ES-I3 (cell line): ENCODE results near the gene SLC35F2.

Experiments used
- H3K36me3 ChIP-seq: 2 replicates; pipeline ENCODE4 v1.6.1; 2013; ENCODE audit warnings: mild to moderate bottlenecking, low read length, control low read depth, moderate library complexity; ENCODE audit not compliant: insufficient read depth
- H3K4me1 ChIP-seq: 2 replicates; pipeline ENCODE4 v1.6.1; 2013; ENCODE audit warnings: mild to moderate bottlenecking, control low read depth, low read length; ENCODE audit not compliant: insufficient read depth
- H3K9ac ChIP-seq: 2 replicates; pipeline ENCODE4 v1.6.1; 2013; ENCODE audit warnings: low read depth, mild to moderate bottlenecking, low read length, moderate library complexity
- H3K9me3 ChIP-seq: 2 replicates; pipeline ENCODE4 v1.6.1; 2013; ENCODE audit warnings: mild to moderate bottlenecking, low read length, moderate library complexity; ENCODE audit not compliant: control insufficient read depth, insufficient read depth

The SLC35F2 gene

DNA sequence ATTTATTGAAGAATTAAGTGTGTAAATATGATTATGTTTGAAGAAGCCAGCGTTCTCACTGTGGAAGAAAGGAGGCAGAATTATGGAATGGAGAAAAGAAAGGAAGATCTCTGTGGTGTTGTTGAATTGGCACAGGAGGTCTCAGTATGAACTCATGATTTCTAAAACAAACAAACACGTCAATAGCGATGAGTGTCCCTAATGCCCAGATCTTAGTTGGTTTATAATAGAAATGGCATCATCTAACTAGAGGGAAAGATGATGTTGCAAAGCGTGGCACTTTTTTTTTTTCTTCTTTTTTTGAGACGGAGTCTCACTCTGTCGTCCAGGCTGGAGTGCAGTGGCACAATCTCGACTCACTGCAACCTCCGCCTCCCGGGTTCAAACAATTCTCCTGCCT, 107.5 kb downstream of the SLC35F2 start:
- Histone ChIP-seq H3K36me3 (no peaks in the 10 kb centered on the region), H3K9me3 (no peaks in the 10 kb centered on the region), H3K9ac (no peak overlapping the region), H3K4me1 (no peaks in the 10 kb centered on the region)

DNA sequence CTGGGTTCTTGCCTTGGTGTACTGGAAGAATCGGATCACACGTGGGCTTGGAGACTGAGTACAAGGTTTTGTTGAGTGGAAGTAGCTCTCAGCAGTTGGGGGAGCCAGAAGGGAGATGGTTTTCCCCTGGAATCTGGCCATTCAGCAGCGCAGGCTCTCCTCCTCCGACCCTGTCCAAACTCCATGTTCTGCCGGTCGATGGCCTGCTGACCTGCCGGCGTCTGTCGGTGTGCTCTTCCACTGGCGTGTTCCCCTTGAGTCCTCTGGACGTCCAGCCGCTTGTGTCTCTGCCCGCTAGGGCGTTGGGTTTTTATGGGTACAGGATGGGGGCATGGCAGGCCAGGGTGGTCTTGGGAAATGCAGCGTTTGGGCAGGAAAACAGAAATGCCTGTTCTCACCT, 108.3 kb downstream of the SLC35F2 start:
- Histone ChIP-seq H3K4me1 (no peaks in the 10 kb centered on the region), H3K36me3 (no peaks in the 10 kb centered on the region)

DNA sequence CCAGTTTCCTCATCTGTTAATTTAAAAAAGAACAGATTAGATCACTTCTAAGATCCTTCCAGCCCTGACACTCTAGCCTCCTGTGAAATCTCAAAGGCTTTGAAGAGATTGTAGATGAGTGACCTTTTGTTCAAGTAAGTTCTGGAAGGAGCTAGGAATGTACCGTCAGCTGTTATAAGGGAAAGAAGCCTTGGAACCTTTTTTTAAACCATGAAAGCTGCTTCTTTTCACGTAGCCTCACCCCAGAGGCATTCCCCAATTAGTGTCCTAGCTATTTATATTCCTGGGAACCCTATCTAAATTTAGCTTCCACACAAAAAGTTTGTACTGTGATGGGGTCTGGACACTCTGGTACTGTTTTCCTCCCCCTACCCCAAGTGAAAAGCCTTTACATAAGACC, 111.0 kb downstream of the SLC35F2 start:
- Histone ChIP-seq H3K9ac (no peak overlapping the region), H3K36me3 (no peaks in the 10 kb centered on the region), H3K9me3 (no peaks in the 10 kb centered on the region), H3K4me1 (no peaks in the 10 kb centered on the region)

More for the DNA sequence above, 108.3 kb downstream of the SLC35F2 start:
- no peak overlapping the region for H3K9ac ChIP-seq
- no peaks in the 10 kb centered on the region for H3K9me3 ChIP-seq

DNA sequence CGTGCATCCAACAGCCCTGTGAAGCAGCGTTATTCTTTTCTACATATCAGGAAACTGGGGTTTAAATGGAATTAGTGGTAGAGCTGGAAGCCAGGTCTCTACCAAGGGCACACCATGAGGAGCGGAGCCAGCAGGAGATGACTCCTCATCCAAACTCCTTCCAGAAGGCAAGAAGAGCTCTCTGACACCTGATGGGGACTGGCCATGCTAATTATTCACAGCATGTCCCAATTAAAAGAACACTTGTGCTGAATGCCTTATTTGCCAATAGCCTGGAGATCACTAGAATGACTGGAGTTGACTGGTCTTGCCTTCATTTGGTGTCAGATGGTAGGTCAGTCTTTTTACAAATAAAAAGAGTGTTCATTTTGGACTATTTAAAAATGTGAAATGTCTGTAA, 113.9 kb downstream of the SLC35F2 start:
- H3K36me3 ChIP-seq: no peaks in the 10 kb centered on the region
- H3K9ac ChIP-seq: no peak overlapping the region
- H3K9me3 ChIP-seq: no peaks in the 10 kb centered on the region
- H3K4me1 ChIP-seq: no peaks in the 10 kb centered on the region

DNA sequence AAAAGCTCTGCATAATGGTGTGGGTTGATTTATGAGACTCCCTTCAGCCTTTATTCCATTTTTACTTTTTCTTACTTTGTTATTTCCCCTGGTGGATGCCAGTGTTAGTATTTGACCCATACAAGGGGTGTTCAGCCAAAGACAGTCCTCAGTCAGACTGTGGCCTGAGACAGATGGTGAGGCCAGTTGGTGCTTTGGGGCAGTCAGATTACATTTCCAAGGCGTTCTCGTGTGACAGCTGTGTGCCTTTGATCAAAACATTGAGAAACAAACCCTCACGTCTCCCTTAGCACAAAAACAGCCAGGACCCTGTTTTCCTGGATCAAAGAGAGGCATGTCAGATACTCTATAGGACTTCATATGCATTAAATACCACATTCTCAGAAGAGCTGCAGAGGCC, 115.4 kb downstream of the SLC35F2 start:
- H3K9ac ChIP-seq: no peak overlapping the region
- H3K9me3 ChIP-seq: no peaks in the 10 kb centered on the region; the same call in 1 of the 2 replicates
- H3K4me1 ChIP-seq: no peaks in the 10 kb centered on the region
- no peaks in the 10 kb centered on the region for H3K36me3 ChIP-seq

DNA sequence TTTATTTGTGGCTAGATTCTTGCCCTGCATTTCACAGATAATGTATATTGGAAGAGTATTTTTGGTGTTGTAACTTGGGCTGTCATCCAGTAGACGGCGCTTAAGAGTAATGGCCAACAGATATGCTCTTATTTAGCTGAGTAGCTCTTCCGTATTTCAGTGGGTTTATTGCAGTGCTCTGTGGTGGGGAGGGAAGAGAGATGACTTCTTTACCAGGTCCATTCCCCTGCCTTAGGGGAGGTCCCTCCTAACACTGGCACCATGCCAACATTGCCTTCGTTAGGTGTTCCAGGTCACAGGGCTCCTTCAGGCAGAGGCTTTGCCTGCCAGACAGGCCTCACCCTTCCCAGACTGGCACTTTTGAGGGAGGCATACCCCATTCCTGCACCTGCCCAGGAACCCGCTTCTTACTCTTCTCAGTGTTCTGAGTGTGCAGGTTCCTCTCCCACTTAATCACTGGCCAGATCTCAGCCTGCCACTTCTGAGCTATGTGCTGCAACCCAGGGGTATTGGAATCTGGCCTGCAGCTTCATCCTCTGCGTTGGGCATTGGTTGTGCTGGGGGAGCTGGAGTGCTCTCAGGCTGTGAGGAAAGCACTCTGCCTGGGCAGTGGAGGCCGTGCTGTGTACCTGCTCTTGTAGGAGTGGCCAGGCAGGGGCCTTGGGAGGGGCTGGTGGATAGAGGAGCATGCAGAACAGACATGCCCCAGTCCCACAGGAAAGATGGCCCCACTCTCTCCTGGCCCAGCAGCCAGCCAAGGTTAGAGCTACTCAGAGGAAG, 117.4 kb downstream of the SLC35F2 start:
- H3K36me3 ChIP-seq: no peaks in the 10 kb centered on the region
- no peak overlapping the region for H3K9ac ChIP-seq
- no peaks in the 10 kb centered on the region; the same call in 1 of the 2 replicates for H3K9me3 ChIP-seq
- H3K4me1 ChIP-seq: no peaks in the 10 kb centered on the region
